Measurements from ENCODE around the gene OGFOD2.
A peak's percentile ranks its signal among the peaks of the same experiment; 100 is the strongest.

OGFOD2 gene

GRCh38 chr12:122974892-122975789 lies at the start of gene OGFOD2:
OGFOD2 (plus strand) TSS chr12:122975244; CDS start chr12:122975252, 8 bp downstream.
- TF ChIP-seq, protein P1, sequence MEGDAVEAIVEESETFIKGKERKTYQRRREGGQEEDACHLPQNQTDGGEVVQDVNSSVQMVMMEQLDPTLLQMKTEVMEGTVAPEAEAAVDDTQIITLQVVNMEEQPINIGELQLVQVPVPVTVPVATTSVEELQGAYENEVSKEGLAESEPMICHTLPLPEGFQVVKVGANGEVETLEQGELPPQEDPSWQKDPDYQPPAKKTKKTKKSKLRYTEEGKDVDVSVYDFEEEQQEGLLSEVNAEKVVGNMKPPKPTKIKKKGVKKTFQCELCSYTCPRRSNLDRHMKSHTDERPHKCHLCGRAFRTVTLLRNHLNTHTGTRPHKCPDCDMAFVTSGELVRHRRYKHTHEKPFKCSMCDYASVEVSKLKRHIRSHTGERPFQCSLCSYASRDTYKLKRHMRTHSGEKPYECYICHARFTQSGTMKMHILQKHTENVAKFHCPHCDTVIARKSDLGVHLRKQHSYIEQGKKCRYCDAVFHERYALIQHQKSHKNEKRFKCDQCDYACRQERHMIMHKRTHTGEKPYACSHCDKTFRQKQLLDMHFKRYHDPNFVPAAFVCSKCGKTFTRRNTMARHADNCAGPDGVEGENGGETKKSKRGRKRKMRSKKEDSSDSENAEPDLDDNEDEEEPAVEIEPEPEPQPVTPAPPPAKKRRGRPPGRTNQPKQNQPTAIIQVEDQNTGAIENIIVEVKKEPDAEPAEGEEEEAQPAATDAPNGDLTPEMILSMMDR (IDR thresholded peaks at IDR 0.05; ENCODE audit: insufficient read depth, low read length, missing control alignments) = no peak
- ChIA-PET CTCF (interaction anchor here (0.8 to 3.5 kb wide), 5 partner anchors 11 to 265 kb away, joined by 3 to 21 read pairs (median 4); no protein-coding TSS in a partner anchor), POLR2A (interaction anchor here (1.2 to 2.8 kb wide), 4 partner anchors 9 to 258 kb away, joined by 3 to 25 read pairs (median 6); partner anchors contain the start of genes ABCB9, MPHOSPH9 and MTRFR)
- peak; percentile 31 for DNase-seq (ENCODE audit: low read depth, low spot score)
- peak within 1 kb of the TSS; percentile 99 for H3K4me3 ChIP-seq (ENCODE audit: low read depth, low read length)

- no peak for DNase-seq (ENCODE audit: low read depth, low spot score)
- no peak overlapping the region for H3K4me3 ChIP-seq (ENCODE audit: low read depth, low read length)
- TF ChIP-seq, protein P1 (IDR thresholded peaks at IDR 0.05; ENCODE audit: insufficient read depth, low read length, missing control alignments) = no peak
- ChIA-PET POLR2A (no interaction called here), CTCF (no interaction called here)
Observed at GRCh38 chr12:122927756-122928403, 47.2 kb upstream of the OGFOD2 start.

GRCh38 chr12:122928404-122929147 lies 46.5 kb upstream of the OGFOD2 start:
- DNase-seq (ENCODE audit: low read depth, low spot score) = no peak
- ChIA-PET POLR2A (no interaction called here), CTCF (no interaction called here)
- TF ChIP-seq, protein P1 (IDR thresholded peaks at IDR 0.05; ENCODE audit: insufficient read depth, low read length, missing control alignments) = no peak
- H3K4me3 ChIP-seq (ENCODE audit: low read depth, low read length) = no peak overlapping the region

DNA sequence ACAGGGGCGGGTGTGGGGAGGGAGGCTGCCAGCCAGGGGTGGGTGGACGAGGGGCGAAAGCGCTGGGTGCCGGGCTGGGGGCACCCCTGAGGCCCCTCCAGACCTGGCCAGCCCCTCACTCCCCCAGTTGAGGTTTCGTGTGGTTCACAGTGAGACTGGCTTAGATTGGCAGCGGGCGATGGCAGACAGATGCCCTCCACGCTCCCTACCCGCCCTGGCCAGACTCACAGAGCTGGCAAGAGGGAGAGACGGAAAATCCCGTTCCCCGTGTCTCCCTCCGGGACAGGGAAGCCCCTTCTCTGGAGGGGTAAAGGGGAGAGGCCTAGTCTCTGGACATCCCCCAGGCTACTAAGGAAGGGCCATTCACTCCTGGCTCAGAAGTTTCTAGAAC lies 45.9 kb upstream of the OGFOD2 start:
- no peak overlapping the region for H3K4me3 ChIP-seq (ENCODE audit: low read depth, low read length)
- CTCF ChIA-PET = no interaction called here
- TF ChIP-seq, protein P1 (IDR thresholded peaks at IDR 0.05; ENCODE audit: insufficient read depth, low read length, missing control alignments) = no peak
- no peak for DNase-seq (ENCODE audit: low read depth, low spot score)
- POLR2A ChIA-PET = no interaction called here

DNA sequence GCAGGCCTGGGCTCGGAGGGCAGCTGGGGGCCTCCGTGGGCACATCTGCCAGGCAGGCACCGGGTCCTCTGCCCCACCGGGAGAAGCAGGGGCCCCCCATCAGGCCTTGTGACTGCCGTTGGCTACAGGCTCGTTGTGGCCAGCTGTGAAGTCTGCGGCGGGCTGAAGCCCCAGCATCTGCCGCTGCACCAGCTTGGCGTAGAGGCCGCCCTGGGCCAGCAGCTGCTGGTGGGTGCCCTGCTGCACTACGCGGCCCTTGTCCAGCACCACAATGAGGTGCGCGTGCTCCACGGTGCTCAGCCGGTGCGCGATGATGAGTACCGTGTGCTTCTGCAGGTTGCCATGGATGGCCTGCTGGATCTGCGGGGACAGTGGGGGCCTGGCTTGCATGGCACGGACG lies 45.2 kb upstream of the OGFOD2 start:
- H3K4me3 ChIP-seq (ENCODE audit: low read depth, low read length) = no peak overlapping the region
- CTCF ChIA-PET = no interaction called here
- no peak for DNase-seq (ENCODE audit: low read depth, low spot score)
- TF ChIP-seq, protein P1 (IDR thresholded peaks at IDR 0.05; ENCODE audit: insufficient read depth, low read length, missing control alignments) = no peak
- POLR2A ChIA-PET = no interaction called here
